Measurements from ENCODE around the gene GC. TPM values are rescaled to one million over a fixed set of nuclear protein-coding genes. Genes with fewer than 3 reads are reported as not detected.
A peak's percentile ranks its signal among the peaks of the same experiment; 100 is the strongest.

Gene GC
- total and polyA plus RNA-seq, 9 of the 15 experiments (the other 6 are each of a cell fraction or from before 2014, with no cell fraction given): 0.44 TPM; not detected in 8

DNA sequence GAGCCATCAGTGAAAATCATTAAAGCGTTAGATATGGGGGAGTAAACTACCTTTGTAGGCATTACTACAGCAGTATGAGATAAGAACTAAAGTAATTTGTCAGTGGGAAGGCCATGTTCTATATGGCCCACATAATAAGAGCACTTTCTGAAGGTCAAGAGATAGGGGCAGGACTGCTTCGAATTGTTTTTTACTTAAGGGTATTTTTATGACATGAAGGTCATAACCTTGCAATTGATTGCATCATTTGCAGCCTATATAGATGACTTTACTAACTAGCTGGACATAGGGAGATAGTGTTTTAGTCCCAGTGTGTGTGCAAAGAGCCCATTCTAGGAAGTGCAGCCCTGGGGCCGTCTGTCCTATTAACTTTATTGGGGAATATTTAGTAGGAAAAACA, 23.6 kb upstream of the GC start (continued):
- TF ChIP-seq, protein P1, sequence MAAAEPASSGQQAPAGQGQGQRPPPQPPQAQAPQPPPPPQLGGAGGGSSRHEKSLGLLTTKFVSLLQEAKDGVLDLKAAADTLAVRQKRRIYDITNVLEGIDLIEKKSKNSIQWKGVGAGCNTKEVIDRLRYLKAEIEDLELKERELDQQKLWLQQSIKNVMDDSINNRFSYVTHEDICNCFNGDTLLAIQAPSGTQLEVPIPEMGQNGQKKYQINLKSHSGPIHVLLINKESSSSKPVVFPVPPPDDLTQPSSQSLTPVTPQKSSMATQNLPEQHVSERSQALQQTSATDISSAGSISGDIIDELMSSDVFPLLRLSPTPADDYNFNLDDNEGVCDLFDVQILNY (CRISPR knock-in tag; IDR thresholded peaks at IDR 0.05): no peak
- TF ChIP-seq ZNF384 (IDR thresholded peaks at IDR 0.05; ENCODE audit: low read depth, low read length) (no peak), ZNF766 (CRISPR knock-in tag; conservative IDR thresholded peaks at IDR 0.05) (0 out of 2 replicates have a peak, but pooled peaks have one; percentile 19), LARP7 (IDR thresholded peaks at IDR 0.05) (no peak), CEBPG (CRISPR knock-in tag; IDR thresholded peaks at IDR 0.05) (peak; percentile 51; the same call in 1 of the 2 replicates), CEBPG (tag; conservative IDR thresholded peaks at IDR 0.05 in 1 of 2, IDR thresholded peaks at IDR 0.05 in 1 of 2) (peak; percentile 64 to 92), TRIM24 (IDR thresholded peaks at IDR 0.05) (peak; percentile 86 to 89), WHSC1 (IDR thresholded peaks at IDR 0.05; ENCODE audit: low read length) (no peak), NELFE (IDR thresholded peaks at IDR 0.05; ENCODE audit: insufficient read depth, insufficient read length) (no peak), MEF2A (IDR thresholded peaks at IDR 0.05; ENCODE audit: control insufficient read depth, low read depth, low read length) (no peak), CREB1 (IDR thresholded peaks at IDR 0.05) (no peak), CREB1 (CRISPR knock-in tag; IDR thresholded peaks at IDR 0.05) (no peak)
- TF ChIP-seq, protein P2, sequence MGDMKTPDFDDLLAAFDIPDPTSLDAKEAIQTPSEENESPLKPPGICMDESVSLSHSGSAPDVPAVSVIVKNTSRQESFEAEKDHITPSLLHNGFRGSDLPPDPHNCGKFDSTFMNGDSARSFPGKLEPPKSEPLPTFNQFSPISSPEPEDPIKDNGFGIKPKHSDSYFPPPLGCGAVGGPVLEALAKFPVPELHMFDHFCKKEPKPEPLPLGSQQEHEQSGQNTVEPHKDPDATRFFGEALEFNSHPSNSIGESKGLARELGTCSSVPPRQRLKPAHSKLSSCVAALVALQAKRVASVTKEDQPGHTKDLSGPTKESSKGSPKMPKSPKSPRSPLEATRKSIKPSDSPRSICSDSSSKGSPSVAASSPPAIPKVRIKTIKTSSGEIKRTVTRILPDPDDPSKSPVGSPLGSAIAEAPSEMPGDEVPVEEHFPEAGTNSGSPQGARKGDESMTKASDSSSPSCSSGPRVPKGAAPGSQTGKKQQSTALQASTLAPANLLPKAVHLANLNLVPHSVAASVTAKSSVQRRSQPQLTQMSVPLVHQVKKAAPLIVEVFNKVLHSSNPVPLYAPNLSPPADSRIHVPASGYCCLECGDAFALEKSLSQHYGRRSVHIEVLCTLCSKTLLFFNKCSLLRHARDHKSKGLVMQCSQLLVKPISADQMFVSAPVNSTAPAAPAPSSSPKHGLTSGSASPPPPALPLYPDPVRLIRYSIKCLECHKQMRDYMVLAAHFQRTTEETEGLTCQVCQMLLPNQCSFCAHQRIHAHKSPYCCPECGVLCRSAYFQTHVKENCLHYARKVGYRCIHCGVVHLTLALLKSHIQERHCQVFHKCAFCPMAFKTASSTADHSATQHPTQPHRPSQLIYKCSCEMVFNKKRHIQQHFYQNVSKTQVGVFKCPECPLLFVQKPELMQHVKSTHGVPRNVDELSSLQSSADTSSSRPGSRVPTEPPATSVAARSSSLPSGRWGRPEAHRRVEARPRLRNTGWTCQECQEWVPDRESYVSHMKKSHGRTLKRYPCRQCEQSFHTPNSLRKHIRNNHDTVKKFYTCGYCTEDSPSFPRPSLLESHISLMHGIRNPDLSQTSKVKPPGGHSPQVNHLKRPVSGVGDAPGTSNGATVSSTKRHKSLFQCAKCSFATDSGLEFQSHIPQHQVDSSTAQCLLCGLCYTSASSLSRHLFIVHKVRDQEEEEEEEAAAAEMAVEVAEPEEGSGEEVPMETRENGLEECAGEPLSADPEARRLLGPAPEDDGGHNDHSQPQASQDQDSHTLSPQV (IDR thresholded peaks at IDR 0.05): no peak
- TF ChIP-seq, protein P3, sequence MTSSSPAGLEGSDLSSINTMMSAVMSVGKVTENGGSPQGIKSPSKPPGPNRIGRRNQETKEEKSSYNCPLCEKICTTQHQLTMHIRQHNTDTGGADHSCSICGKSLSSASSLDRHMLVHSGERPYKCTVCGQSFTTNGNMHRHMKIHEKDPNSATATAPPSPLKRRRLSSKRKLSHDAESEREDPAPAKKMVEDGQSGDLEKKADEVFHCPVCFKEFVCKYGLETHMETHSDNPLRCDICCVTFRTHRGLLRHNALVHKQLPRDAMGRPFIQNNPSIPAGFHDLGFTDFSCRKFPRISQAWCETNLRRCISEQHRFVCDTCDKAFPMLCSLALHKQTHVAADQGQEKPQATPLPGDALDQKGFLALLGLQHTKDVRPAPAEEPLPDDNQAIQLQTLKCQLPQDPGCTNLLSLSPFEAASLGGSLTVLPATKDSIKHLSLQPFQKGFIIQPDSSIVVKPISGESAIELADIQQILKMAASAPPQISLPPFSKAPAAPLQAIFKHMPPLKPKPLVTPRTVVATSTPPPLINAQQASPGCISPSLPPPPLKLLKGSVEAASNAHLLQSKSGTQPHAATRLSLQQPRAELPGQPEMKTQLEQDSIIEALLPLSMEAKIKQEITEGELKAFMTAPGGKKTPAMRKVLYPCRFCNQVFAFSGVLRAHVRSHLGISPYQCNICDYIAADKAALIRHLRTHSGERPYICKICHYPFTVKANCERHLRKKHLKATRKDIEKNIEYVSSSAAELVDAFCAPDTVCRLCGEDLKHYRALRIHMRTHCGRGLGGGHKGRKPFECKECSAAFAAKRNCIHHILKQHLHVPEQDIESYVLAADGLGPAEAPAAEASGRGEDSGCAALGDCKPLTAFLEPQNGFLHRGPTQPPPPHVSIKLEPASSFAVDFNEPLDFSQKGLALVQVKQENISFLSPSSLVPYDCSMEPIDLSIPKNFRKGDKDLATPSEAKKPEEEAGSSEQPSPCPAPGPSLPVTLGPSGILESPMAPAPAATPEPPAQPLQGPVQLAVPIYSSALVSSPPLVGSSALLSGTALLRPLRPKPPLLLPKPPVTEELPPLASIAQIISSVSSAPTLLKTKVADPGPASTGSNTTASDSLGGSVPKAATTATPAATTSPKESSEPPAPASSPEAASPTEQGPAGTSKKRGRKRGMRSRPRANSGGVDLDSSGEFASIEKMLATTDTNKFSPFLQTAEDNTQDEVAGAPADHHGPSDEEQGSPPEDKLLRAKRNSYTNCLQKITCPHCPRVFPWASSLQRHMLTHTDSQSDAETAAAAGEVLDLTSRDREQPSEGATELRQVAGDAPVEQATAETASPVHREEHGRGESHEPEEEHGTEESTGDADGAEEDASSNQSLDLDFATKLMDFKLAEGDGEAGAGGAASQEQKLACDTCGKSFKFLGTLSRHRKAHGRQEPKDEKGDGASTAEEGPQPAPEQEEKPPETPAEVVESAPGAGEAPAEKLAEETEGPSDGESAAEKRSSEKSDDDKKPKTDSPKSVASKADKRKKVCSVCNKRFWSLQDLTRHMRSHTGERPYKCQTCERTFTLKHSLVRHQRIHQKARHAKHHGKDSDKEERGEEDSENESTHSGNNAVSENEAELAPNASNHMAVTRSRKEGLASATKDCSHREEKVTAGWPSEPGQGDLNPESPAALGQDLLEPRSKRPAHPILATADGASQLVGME (CRISPR knock-in tag; IDR thresholded peaks at IDR 0.05): no peak
- TF ChIP-seq, protein P4, sequence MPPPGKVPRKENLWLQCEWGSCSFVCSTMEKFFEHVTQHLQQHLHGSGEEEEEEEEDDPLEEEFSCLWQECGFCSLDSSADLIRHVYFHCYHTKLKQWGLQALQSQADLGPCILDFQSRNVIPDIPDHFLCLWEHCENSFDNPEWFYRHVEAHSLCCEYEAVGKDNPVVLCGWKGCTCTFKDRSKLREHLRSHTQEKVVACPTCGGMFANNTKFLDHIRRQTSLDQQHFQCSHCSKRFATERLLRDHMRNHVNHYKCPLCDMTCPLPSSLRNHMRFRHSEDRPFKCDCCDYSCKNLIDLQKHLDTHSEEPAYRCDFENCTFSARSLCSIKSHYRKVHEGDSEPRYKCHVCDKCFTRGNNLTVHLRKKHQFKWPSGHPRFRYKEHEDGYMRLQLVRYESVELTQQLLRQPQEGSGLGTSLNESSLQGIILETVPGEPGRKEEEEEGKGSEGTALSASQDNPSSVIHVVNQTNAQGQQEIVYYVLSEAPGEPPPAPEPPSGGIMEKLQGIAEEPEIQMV (tag; conservative IDR thresholded peaks at IDR 0.05; ENCODE audit: low read depth): no peak

All from K562 (cell line).